ENCODE measurements around the gene NCAPG.

Gene NCAPG

GRCh38 chr4:17889692-17890091 lies 78.9 kb downstream of the NCAPG start:
- Histone ChIP-seq H3K9me3 (no peaks in the 10 kb centered on the region), H3K4me1 (peaks cover 7% of the 10 kb centered on the region), H3K4me3 (ENCODE audit: low read depth, low read length) (no peak overlapping the region), H3K27me3 (no peaks in the 10 kb centered on the region), H3K36me3 (no peaks in the 10 kb centered on the region)
- no peak for TF ChIP-seq CTCF (IDR thresholded peaks at IDR 0.05; ENCODE audit: low read depth, low read length)
- no peak for DNase-seq

DNA sequence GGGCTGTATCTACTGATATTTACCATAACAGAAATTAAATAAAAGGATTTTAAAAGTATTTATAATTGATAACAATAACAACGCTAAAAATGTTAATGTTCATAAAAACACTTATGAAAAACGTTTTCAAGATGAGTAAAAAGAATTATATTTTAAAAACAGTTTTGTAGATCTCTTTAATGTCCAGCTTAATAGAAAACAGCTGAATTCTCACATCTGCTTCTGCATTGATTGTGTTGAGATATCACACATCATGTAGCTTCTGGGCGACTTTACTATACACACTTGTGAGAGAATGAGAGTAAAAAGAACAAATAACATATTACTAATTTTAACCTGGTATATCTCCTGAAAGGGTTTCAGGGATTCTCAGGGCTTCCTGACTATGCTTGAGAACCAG lies 83.6 kb downstream of the NCAPG start:
- no peaks in the 10 kb centered on the region for H3K36me3 ChIP-seq
- H3K27me3 ChIP-seq: no peaks in the 10 kb centered on the region
- TF ChIP-seq CTCF (IDR thresholded peaks at IDR 0.05; ENCODE audit: low read depth, low read length): no peak
- H3K4me1 ChIP-seq: peaks cover 7% of the 10 kb centered on the region
- H3K4me3 ChIP-seq (ENCODE audit: low read depth, low read length): no peak overlapping the region
- H3K9me3 ChIP-seq: no peaks in the 10 kb centered on the region
- no peak for DNase-seq
